DMS 273 (cell line): ENCODE measurements around the gene OXNAD1.

Experiments used
- DNase-seq: peaks from one replicate; lab custom pipeline; 2025; ENCODE audit not compliant: unreplicated experiment; lab: John Stamatoyannopoulos, UW

OXNAD1 gene

DNA sequence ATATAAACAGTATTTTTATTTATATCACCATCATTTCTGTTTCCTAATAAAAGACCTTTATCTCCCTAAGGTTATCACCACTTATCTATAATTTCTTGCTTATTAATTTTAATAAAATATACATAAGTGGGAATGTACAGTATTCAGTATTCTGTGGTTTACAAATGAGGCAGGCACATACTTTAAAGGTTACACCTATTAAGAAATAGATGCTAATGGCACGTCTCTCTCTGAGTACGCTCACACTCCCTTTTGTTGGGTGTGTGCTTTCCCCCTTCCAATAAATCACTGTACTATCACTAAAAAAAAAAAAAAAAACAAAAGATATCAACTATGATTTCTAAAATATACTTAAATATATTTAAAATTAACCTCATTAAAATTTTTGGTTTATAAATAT lies 8.9 kb downstream of the OXNAD1 start:
- no peak for DNase-seq

GRCh38 chr3:16277471-16277870 lies 12.5 kb downstream of the OXNAD1 start:
- DNase-seq, result no peak

- DNase-seq, result no peak
Observed at GRCh38 chr3:16279010-16279801, 14.2 kb downstream of the OXNAD1 start.

- no peak for DNase-seq
Observed at GRCh38 chr3:16280671-16281070, 15.7 kb downstream of the OXNAD1 start.

DNA sequence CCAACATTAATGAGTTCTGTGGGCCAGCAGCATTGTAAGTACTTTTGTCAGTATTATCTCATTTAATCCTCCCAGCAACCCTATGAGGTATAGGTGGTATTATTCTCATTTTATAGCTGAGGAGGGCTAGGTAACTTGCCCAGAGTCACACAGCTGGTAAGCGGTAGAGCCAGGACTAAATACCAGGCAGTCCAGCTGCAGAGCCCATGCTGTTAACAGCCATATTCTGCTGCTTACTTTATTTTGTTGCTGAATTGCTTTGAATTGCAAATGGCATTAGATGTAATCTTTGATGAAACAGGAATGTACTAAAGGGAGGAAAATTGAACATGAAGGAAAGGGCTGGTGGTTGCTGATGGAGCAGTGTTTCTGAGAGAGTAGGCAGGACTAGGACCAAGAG lies 19.6 kb downstream of the OXNAD1 start:
- DNase-seq, result no peak

DNA sequence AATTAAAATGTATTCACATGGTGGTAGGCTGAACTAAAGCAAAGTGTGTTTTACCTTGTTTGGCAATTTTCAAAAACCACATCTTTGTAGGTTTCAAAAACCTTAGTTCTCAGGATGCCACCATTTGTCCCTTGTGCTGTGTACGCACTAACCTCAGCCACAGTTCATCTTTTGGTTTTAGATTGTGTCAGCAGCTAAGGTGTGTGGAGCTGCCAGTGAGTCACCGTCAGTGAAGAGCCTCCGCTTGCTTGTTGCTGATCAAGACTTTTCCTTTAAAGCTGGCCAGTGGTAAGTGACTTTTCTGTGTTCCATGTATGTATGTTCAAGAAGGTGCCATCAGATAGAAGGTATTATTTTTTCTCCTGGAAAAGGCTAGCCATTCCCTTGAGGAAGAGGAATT lies 21.1 kb downstream of the OXNAD1 start:
- DNase-seq, result no peak

- DNase-seq, result no peak
Observed at GRCh38 chr3:16286751-16287543, 21.9 kb downstream of the OXNAD1 start.

GRCh38 chr3:16288664-16289063 lies 23.7 kb downstream of the OXNAD1 start:
- DNase-seq, result no peak

- no peak for DNase-seq
Observed at GRCh38 chr3:16289144-16289889, 24.3 kb downstream of the OXNAD1 start.

- peak; percentile 66 for DNase-seq
Observed at GRCh38 chr3:16290007-16290826, 25.2 kb downstream of the OXNAD1 start.

- no peak for DNase-seq
Observed at GRCh38 chr3:16290827-16291196, 25.8 kb downstream of the OXNAD1 start.

GRCh38 chr3:16294844-16295243 lies 29.8 kb downstream of the OXNAD1 start:
- no peak for DNase-seq

DNA sequence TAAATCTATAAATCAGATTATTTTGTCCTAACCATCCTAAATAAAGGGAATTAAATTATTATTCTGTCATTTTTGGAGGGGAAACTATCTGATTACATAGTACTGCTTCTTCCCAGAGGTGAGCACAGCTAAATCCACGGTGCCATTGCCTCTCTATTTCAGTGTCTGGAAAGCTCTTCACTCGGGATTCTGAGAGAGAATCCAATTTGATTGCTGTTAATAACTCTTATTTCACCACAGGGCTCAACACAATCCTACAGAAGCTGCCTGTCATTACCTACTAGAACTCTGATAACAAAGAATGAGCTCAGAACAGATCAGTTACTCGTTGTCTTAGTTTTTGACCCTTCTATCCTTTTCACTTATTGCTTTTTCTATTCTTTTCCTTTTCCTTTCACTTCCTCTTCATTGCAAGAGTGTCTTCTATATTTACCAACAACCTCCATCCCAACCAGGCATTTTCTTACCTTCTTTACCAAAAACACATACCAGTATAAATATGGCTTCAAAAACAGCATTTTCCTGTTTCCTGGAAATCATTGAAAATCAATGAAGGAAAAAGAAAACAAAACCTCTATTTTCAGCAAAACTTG lies 30.4 kb downstream of the OXNAD1 start:
- DNase-seq, result no peak

- DNase-seq, result no peak
Observed at GRCh38 chr3:16297997-16298885, 33.2 kb downstream of the OXNAD1 start.

DNA sequence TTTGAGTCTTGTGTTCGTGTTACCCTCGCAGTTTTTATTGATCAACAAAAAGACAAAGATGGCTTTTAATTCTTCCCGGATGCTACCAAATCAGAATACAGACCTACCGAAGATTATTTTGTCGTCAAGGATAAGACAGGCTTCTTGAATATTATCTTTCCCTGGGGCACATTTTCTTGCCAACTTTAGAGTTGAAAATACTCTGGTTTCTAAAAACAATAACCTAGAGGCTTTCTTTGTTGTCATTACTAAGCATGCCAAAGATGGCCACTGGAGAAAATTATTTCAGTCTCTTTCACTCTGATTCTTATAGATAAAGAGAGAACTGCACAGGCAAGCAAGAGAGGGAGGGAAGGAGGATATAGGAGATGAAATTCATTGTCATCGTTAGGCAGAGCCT lies 33.9 kb downstream of the OXNAD1 start:
- DNase-seq, result no peak

GRCh38 chr3:16299746-16300145 lies 34.7 kb downstream of the OXNAD1 start:
- DNase-seq, result no peak

GRCh38 chr3:16300307-16300706 lies 35.3 kb downstream of the OXNAD1 start:
- no peak for DNase-seq

DNA sequence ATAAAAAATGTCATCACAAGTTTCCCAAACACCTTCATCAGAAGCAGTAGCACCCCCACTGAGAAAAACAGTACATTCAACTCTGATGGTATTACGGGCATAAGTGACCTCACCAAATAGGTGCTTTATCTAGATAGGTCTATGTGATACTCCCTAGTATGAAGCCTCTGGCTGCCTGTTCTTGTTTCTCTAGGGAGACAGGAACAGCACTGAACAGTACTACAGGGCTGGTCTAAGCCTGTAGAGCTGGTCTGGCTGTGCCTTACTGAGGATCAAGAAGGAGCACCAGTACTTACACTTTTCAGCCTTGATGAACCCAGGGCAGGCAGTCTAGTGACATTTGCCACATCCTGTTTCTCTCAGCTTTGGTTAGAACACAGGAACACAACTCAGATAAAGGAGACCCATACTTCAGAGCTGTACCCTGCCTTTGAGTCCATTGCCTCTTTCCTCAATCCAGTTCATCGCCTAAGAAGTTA lies 35.9 kb downstream of the OXNAD1 start:
- DNase-seq, result no peak

GRCh38 chr3:16301507-16301906 lies 36.5 kb downstream of the OXNAD1 start:
- no peak for DNase-seq
